Measurements from ENCODE around the gene MYLK.
"Not testable (repeated sequence)": the region's sequence is repeated elsewhere in the genome, so short reads cannot be mapped to it uniquely, and the experiment has no call there.

MYLK gene

DNA sequence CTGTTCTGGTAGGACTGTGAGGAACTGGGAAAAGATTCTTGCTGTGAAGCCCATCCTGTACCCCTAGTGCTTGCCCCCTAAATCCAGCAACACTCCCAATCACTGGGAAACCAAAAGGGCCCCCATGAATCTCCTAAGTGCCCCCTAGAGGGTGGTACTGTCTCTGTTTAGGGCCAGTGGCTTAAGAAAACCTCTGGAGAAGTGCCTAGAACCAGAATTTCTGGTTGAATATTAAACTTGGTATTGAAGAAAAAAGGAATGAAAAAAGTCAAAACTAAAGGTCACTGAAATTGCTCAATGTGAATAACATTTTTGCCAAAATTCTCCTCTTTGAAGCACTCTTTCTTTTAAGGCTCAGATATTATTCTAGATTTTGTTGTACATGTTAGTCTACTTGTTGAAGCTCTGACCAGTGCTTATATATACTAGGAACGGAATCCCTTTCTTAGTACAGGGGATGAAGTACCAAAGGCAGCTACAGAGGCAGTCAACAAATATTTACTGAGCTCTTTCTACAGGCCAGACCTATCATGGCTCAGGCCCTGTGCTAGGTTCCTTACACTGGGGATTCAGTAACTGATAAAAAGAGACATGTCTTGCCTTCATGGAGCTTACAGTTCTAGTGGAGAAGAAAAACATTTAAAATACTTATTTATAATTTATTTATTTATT is 138.8 kb downstream of the MYLK start:
- in situ Hi-C loops (cut with HindIII; ENCODE audit: low pct_ligation_motif_present, low pct_unique_long_range_greater_than_20kb, low sequenced_read_pairs) = no loop called here

GRCh38 chr3:123744064-123744463 is 140.1 kb downstream of the MYLK start:
- DNase-seq = no peak
- in situ Hi-C loops (cut with HindIII; ENCODE audit: low pct_ligation_motif_present, low pct_unique_long_range_greater_than_20kb, low sequenced_read_pairs) = no loop called here

More for the DNA sequence above, 138.8 kb downstream of the MYLK start:
- peak; percentile 32 for DNase-seq

- in situ Hi-C loops (cut with HindIII; ENCODE audit: low pct_ligation_motif_present, low pct_unique_long_range_greater_than_20kb, low sequenced_read_pairs) = no loop called here
- DNase-seq = no peak
Measured at GRCh38 chr3:123743121-123743520, 141.0 kb downstream of the MYLK start.

DNA sequence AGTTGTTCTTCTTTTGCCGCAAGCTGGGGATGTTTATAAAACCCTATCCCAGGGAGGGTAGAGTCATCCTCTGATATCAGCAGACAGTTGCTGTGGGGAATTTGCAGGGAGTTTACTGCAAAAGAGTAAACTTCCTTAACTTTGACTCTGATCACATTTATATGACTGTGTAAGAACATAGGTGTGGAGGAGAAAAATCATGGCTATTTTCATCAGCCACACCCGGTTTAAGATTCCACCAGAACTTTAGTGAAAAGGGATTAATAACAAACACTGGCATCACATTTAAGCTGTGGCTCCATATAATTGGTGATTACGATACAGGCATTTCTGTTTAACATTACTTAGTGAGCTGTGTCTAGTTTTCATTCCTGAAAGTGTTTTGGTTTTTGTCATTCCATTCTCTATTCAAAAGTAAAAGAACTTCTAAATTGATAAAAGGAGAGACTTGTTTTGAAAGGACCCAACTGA is 143.1 kb downstream of the MYLK start:
- DNase-seq = no peak
- in situ Hi-C loops (cut with HindIII; ENCODE audit: low pct_ligation_motif_present, low pct_unique_long_range_greater_than_20kb, low sequenced_read_pairs) = no loop called here

- DNase-seq = no peak
- in situ Hi-C loops (cut with HindIII; ENCODE audit: low pct_ligation_motif_present, low pct_unique_long_range_greater_than_20kb, low sequenced_read_pairs) = no loop called here
Measured at GRCh38 chr3:123740391-123740822, 143.7 kb downstream of the MYLK start.

GRCh38 chr3:123739754-123740153 is 144.4 kb downstream of the MYLK start:
- peak; percentile 55 for DNase-seq
- in situ Hi-C loops (cut with HindIII; ENCODE audit: low pct_ligation_motif_present, low pct_unique_long_range_greater_than_20kb, low sequenced_read_pairs) = no loop called here

DNA sequence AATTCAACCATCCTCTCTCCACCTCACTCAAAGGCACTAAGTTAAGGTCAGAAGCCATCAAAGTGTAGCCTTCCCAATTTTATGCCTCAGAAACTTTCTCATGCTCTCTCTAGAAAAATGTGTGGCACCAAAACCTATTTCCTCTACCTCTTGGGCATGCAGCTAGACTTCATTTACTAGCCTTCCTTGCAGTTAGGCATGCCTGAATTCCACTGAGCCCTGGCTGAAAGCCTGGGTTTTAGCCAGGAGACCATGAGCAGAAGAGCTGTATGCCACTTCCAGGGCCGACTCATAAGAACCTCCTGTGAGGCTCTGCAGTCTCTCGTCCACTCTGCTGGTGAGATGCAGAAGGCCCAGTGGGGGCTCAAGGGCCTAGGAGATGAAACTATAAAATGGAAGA is 145.0 kb downstream of the MYLK start:
- DNase-seq = no peak
- in situ Hi-C loops (cut with HindIII; ENCODE audit: low pct_ligation_motif_present, low pct_unique_long_range_greater_than_20kb, low sequenced_read_pairs) = no loop called here

GRCh38 chr3:123738522-123738921 is 145.6 kb downstream of the MYLK start:
- in situ Hi-C loops (cut with HindIII; ENCODE audit: low pct_ligation_motif_present, low pct_unique_long_range_greater_than_20kb, low sequenced_read_pairs); DNase-seq: not testable (repeated sequence)

DNA sequence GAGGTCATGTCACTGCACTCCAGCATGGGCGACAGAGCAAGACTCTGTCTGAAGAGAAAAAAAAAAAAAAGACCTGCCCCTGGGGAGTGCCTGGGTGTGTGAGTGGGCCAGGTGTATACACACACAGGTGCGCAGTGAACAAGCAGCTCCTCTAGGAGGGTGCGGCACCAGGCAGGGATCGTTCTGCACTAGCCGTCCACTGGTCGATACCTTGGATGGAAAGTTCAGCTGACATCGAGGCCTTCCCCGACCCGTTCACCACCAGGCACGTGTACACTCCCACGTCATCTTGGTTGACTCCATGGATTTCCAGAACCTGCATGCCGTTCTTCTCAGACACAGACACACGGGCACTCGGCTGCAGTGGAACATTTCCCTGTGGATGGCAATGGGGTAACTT is 147.0 kb downstream of the MYLK start:
- no peak for DNase-seq
- in situ Hi-C loops (cut with HindIII; ENCODE audit: low pct_ligation_motif_present, low pct_unique_long_range_greater_than_20kb, low sequenced_read_pairs) = no loop called here

DNA sequence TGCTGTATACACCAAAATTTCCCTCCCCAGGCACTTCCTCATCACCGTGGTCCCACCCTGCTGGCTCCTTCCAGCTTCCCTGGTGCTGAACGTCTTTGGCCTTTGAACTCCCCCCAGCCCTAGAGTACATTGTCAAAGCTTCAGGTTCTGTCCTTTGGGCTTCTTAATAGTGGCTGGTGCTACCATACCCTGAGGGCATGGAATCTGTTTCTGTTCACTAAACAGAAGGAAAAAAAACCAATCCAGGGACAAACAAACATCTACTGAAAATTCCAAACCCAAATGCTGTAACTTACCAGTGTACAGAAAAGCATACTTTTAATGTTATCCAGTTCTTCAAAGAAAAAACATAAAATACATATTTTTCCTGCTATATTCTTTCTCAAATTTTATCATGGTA is 148.7 kb downstream of the MYLK start:
- in situ Hi-C loops (cut with HindIII; ENCODE audit: low pct_ligation_motif_present, low pct_unique_long_range_greater_than_20kb, low sequenced_read_pairs) = no loop called here
- DNase-seq = no peak

GRCh38 chr3:123734527-123734902 is 149.6 kb downstream of the MYLK start:
- in situ Hi-C loops (cut with HindIII; ENCODE audit: low pct_ligation_motif_present, low pct_unique_long_range_greater_than_20kb, low sequenced_read_pairs) = no loop called here
- DNase-seq = no peak

GRCh38 chr3:123733805-123734526 is 150.2 kb downstream of the MYLK start:
- DNase-seq = peak; percentile 87
- in situ Hi-C loops (cut with HindIII; ENCODE audit: low pct_ligation_motif_present, low pct_unique_long_range_greater_than_20kb, low sequenced_read_pairs) = no loop called here

- in situ Hi-C loops (cut with HindIII; ENCODE audit: low pct_ligation_motif_present, low pct_unique_long_range_greater_than_20kb, low sequenced_read_pairs) = no loop called here
- no peak for DNase-seq
Measured at GRCh38 chr3:123733341-123733740, 150.8 kb downstream of the MYLK start.

- in situ Hi-C loops (cut with HindIII; ENCODE audit: low pct_ligation_motif_present, low pct_unique_long_range_greater_than_20kb, low sequenced_read_pairs) = no loop called here
- peak; percentile 58 for DNase-seq
Measured at GRCh38 chr3:123732447-123732846, 151.7 kb downstream of the MYLK start.

DNA sequence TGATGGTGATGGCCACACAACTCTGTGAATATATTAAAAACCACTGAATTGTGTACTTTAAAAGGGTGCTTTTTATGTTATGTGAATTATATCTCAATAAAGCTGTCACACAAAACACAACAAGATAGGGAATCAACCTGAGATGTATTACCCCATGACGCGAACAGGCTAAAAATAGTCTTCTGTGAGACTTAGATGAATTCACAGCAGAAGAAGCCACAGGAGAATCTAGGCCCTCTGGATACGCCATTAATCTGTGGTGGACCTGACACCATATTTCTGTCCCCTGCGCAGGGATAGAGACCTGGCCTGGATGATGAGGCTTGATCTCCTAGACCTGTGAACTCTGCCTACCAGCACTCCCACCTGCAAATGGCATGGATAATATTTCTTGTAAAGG is 153.3 kb downstream of the MYLK start:
- DNase-seq = no peak
- in situ Hi-C loops (cut with HindIII; ENCODE audit: low pct_ligation_motif_present, low pct_unique_long_range_greater_than_20kb, low sequenced_read_pairs) = no loop called here

DNA sequence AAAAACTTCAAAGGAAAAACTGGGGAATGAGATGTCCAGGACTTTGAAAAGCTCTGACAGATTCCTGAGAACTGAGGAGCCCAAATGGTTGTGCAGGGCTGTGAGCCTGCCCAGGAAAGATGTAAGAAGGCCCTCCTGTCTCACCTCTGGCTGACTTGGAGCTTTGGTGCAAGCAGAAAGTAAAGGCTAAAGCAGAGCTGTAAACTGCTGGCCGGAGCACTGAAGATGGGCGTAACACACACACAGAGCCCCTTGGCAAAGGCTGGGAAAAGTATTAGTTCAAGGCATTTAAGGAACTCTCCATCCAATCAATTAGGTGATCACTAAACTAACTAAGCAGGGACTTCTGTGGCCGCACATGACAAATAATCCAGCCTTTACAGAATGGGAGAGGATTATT is 155.1 kb downstream of the MYLK start:
- in situ Hi-C loops (cut with HindIII; ENCODE audit: low pct_ligation_motif_present, low pct_unique_long_range_greater_than_20kb, low sequenced_read_pairs) = no loop called here
- no peak for DNase-seq

GRCh38 chr3:123728014-123728413 is 156.1 kb downstream of the MYLK start:
- no peak for DNase-seq
- in situ Hi-C loops (cut with HindIII; ENCODE audit: low pct_ligation_motif_present, low pct_unique_long_range_greater_than_20kb, low sequenced_read_pairs) = no loop called here

DNA sequence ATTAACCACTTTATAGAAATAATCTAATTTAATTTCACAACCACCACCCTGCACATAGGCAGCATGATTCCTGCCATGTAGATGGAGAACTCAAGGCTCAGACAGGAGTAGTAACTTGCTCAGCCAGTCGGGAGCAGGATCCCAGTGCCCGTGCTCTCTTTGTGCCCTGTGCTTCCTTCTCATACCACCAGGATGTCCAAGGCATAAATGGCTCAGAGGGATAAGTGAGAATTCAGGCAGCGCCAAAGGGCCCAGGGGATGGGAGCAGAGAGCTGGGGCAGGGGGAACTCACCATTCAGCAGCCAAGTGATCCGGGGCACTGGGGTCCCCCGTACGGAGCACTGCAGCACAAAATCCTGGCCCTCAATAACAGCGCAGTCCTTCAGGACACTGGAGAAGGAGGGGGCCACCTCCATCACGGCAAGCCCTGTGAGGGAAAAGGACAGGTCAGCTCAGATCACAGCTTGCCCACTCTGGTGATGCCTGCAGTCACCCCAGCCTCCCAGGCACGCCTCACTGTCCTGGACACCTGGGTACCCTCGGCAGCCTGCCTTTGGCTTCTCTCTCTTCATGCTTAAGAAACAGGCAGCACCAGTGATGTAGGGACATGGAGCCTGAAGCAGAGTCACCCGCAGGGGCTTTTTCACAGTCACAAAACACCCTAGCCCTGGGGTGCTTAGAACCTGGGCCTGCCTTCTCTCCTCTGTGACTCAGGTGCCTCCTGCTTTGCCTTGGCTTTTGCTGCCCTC is 158.3 kb downstream of the MYLK start:
- in situ Hi-C loops (cut with HindIII; ENCODE audit: low pct_ligation_motif_present, low pct_unique_long_range_greater_than_20kb, low sequenced_read_pairs) = no loop called here
- peak; percentile 21 for DNase-seq

DNA sequence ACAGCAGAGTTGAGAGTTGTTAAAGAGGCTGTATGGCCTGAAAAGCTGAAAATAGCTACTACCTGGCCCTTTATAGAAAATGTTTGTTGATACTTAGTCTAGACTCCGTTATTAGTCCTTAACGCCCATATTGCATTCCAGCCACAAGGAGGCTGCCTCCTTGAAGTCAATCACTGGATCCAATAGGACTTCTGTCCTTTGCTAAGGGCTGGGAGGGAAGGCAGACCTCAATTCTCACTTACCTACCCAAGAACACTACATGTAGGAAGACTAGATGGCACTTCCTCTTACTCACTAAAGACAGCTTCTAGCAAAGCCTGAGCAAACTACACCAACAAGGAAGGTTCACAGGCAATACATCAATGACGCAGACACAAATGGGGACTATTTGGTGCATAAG is 159.8 kb downstream of the MYLK start:
- in situ Hi-C loops (cut with HindIII; ENCODE audit: low pct_ligation_motif_present, low pct_unique_long_range_greater_than_20kb, low sequenced_read_pairs) = no loop called here
- DNase-seq = peak; percentile 32

Data from ACHN (cell line).